Hepatocyte (in vitro differentiated cells): ENCODE results near the gene DUSP15.

Experiments used
- CTCF ChIP-seq: fragments of 200-600 bp; sonication (generic); IDR thresholded peaks from 2 replicates; pipeline ENCODE4 v1.5.1; 2016; ENCODE audit warnings: antibody characterized with exemption, mild to moderate bottlenecking; ENCODE audit not compliant: poor library complexity
- EZH2 ChIP-seq: fragments of 200-600 bp; sonication (generic); IDR thresholded peaks from 2 replicates; pipeline ENCODE4 v1.6.1; 2016; ENCODE audit warnings: antibody characterized with exemption, mild to moderate bottlenecking, borderline replicate concordance

GRCh38 chr20:31851240-31851955 is 18.9 kb downstream of the DUSP15 start:
- TF ChIP-seq CTCF: no peak
- TF ChIP-seq EZH2: no peak
